Left forelimb (tissue), 1 donor: ENCODE results near the gene NRG2.
A peak's percentile ranks its signal among the peaks of the same experiment; 100 is the strongest.

Source experiments
- DNase-seq: peaks from one replicate; pipeline ENCODE4 v3.0.0-alpha.2; 2018; ENCODE audit warnings: low spot score

Gene NRG2

GRCh38 chr5:139838381-139839197, 204.5 kb downstream of the NRG2 start:
- no peak for DNase-seq

- DNase-seq: no peak
Observed at GRCh38 chr5:139837711-139838380, 205.3 kb downstream of the NRG2 start.

GRCh38 chr5:139836469-139837208, 206.5 kb downstream of the NRG2 start:
- peak; percentile 41 for DNase-seq

GRCh38 chr5:139835656-139836055, 207.4 kb downstream of the NRG2 start:
- DNase-seq: peak; percentile 18

GRCh38 chr5:139833525-139833924, 209.6 kb downstream of the NRG2 start:
- DNase-seq: peak; percentile 15

GRCh38 chr5:139831624-139832023, 211.5 kb downstream of the NRG2 start:
- no peak for DNase-seq

GRCh38 chr5:139829471-139829870, 213.6 kb downstream of the NRG2 start:
- DNase-seq: no peak

GRCh38 chr5:139828207-139828895, 214.7 kb downstream of the NRG2 start:
- no peak for DNase-seq

- DNase-seq: peak; percentile 17
Observed at GRCh38 chr5:139825690-139826089, 217.4 kb downstream of the NRG2 start.

- peak; percentile 36 for DNase-seq
Observed at GRCh38 chr5:139823757-139824355, 219.2 kb downstream of the NRG2 start.

GRCh38 chr5:139822553-139823425, 220.3 kb downstream of the NRG2 start:
- peak; percentile 53 for DNase-seq

GRCh38 chr5:139821806-139822552, 221.1 kb downstream of the NRG2 start:
- peak; percentile 53 for DNase-seq

- DNase-seq: peak; percentile 37
Observed at GRCh38 chr5:139820606-139821005, 222.5 kb downstream of the NRG2 start.

- peak; percentile 40 for DNase-seq
Observed at GRCh38 chr5:139820130-139820529, 223.0 kb downstream of the NRG2 start.

GRCh38 chr5:139817970-139818369, 225.1 kb downstream of the NRG2 start:
- DNase-seq: peak; percentile 28

- DNase-seq: peak; percentile 41
Observed at GRCh38 chr5:139817362-139817761, 225.7 kb downstream of the NRG2 start.

GRCh38 chr5:139816566-139816965, 226.5 kb downstream of the NRG2 start:
- peak; percentile 15 for DNase-seq

- DNase-seq: no peak
Observed at GRCh38 chr5:139814704-139815280, 228.3 kb downstream of the NRG2 start.

- DNase-seq: no peak
Observed at GRCh38 chr5:139814191-139814601, 228.9 kb downstream of the NRG2 start.
